Small intestine (tissue), 7 donors: Measurements from ENCODE around the gene RANBP10. TPM values are rescaled to one million over a fixed set of nuclear protein-coding genes. Genes with fewer than 3 reads are reported as not detected.
"Not testable (repeated sequence)": the region's sequence is repeated elsewhere in the genome, so short reads cannot be mapped to it uniquely, and the experiment has no call there.

Source experiments
- DNase-seq, 2 donors: peaks; one replicate each; pipeline versions ENCODE4 v3.0.0 to v3.0.0-alpha.2; 2013
- FAIRE-seq: peaks from 2 replicates; lab custom pipeline; 2012; peaks lifted over from hg19 to GRCh38; lab: Jason Lieb, UNC
- H3K27ac ChIP-seq, 3 donors: one replicate each; pipeline ENCODE4 v1.5.1; 2013; ENCODE audit warnings: low read length in 2 of 3, mild to moderate bottlenecking in 2 of 3, control low read depth in 1 of 3, inconsistent platforms in 1 of 3, low read depth in 1 of 3, moderate library complexity in 1 of 3
- H3K27me3 ChIP-seq, 3 donors: one replicate each; pipeline ENCODE4 v1.6.1; 2013; ENCODE audit warnings: low read length in 3 of 3, inconsistent platforms in 1 of 3; ENCODE audit not compliant: control insufficient read depth in 3 of 3, insufficient read depth in 3 of 3
- H3K36me3 ChIP-seq, 3 donors: one replicate each; pipeline ENCODE4 v1.6.1; 2013; ENCODE audit warnings: low read length in 3 of 3, inconsistent platforms in 1 of 3, low read depth in 1 of 3, mild to moderate bottlenecking in 1 of 3, moderate library complexity in 1 of 3; ENCODE audit not compliant: control insufficient read depth in 3 of 3, insufficient read depth in 2 of 3
- H3K4me1 ChIP-seq, 3 donors: one replicate each; pipeline ENCODE4 v1.6.1; 2013; ENCODE audit warnings: low read length in 2 of 3, inconsistent platforms in 1 of 3, low read depth in 1 of 3, mild to moderate bottlenecking in 1 of 3, moderate library complexity in 1 of 3; ENCODE audit not compliant: control insufficient read depth in 3 of 3, insufficient read depth in 2 of 3
- H3K4me3 ChIP-seq, 3 donors: one replicate each; pipeline ENCODE4 v1.5.1; 2013; ENCODE audit warnings: low read length in 3 of 3, control low read depth in 1 of 3, inconsistent platforms in 1 of 3, low read depth in 1 of 3, mild to moderate bottlenecking in 1 of 3, moderate library complexity in 1 of 3
- H3K9me3 ChIP-seq, 2 donors: one replicate each; pipeline ENCODE4 v1.6.1; 2013; ENCODE audit warnings: low read depth in 1 of 2, low read length in 1 of 2; ENCODE audit not compliant: control insufficient read depth in 2 of 2, insufficient read depth in 1 of 2
- WGBS, 3 donors: extraction: QIAGEN DNeasy Blood & Tissue Kit; methylation state at CpG; one replicate each; pipeline ENCODE4 v1.1.7; 2013; 5-methylcytosine and 5-hydroxymethylcytosine counted together
- polyA plus RNA-seq, 4 donors: library from polyadenylated mRNA; stranded (reverse) in 3 of 4; unstranded in 1 of 4; fragments of 200-250 nt in 3 of 4; fragments of 120-200 nt in 1 of 4; gene quantifications; one replicate each; pipeline versions ENCODE4 v1.2.1 to v1.2.3, GENCODE V29; 2013
- donor health status: healthy with polysubstance abuse.
- donor health status: control.
- donor health status: control.
- donor health status: Bipolar disorder and iron deficiency.
- donor health status: healthy.

RANBP10 gene
- polyA plus RNA-seq, 4 donors: 5.9 to 21.8 (median 10.1) TPM

GRCh38 chr16:67693517-67694285, 112.7 kb downstream of the RANBP10 start:
- DNase-seq, FAIRE-seq, H3K36me3 ChIP-seq, H3K27ac ChIP-seq, H3K9me3 ChIP-seq, H3K4me3 ChIP-seq: not testable (repeated sequence)
- 94 to 97% (median 94%) methylated on average over 8 of the region's 8 CpGs for WGBS, 3 donors
- Histone ChIP-seq H3K4me1 (peaks cover 0 to 13% (median 3%) of the 10 kb centered on the region in 3 donors), H3K27me3 (peaks cover 0 to 24% (median 0%) of the 10 kb centered on the region in 3 donors)

DNA sequence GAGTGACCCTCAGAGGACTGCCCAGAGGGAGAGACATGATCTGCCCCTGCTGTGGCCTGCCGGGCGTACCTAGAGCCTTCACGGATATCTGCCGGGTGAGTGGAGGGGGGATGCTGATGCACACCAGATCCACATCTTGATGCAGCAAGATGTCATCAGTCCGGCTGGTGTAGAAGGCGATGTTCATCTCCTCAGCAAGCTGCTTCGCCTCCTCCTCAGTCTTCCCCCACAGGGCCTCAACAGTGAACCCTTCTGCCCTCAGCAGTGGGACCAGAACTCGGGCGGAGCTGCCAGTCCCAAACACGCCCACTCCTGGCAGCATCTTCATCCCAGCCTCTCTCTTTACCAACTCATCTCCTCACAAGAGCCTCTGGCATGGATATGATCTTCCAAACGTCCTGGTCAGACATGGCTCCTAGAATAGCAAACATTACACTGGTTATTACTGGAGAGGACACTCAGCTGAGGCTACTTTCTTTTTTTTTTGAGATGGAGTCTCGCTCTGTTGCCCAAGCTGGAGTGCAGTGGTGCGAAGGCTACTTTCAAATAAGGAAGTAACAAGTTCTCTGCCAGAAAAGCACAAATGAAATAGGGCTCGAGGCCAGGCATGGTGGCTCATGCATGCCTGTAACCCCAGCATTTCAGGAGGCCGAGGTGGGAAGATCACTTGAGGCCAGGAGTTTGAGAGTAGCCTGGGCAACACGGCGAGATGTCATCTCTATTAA, 120.8 kb downstream of the RANBP10 start:
- DNase-seq (no peak), FAIRE-seq (no peak)
- 87 to 93% (median 89%) methylated on average over 17 of the region's 17 CpGs for WGBS, 3 donors
- no peak overlapping the region for H3K4me3 ChIP-seq
- peaks cover 0 to 32% (median 0%) of the 10 kb centered on the region in 3 donors for H3K27me3 ChIP-seq
- peak overlapping the region in 1 of 3 donors; percentile 47 for H3K27ac ChIP-seq
- H3K36me3 ChIP-seq: peaks cover 0 to 8% (median 3%) of the 10 kb centered on the region in 3 donors
- H3K4me1 ChIP-seq: no peaks in the 10 kb centered on the region
- H3K9me3 ChIP-seq: no peaks in the 10 kb centered on the region

GRCh38 chr16:67683767-67684166, 122.6 kb downstream of the RANBP10 start:
- peaks cover 0 to 28% (median 0%) of the 10 kb centered on the region in 3 donors for H3K27me3 ChIP-seq
- no peak overlapping the region for H3K4me3 ChIP-seq
- H3K27ac ChIP-seq: no peak overlapping the region
- H3K9me3 ChIP-seq: no peaks in the 10 kb centered on the region
- no peaks in the 10 kb centered on the region for H3K4me1 ChIP-seq
- H3K36me3 ChIP-seq: peaks cover 0 to 8% (median 3%) of the 10 kb centered on the region in 3 donors
- 94 to 98% (median 97%) methylated on average over 4 of the region's 4 CpGs for WGBS, 3 donors
- DNase-seq (no peak), FAIRE-seq (no peak)

GRCh38 chr16:67679935-67680897, 126.1 kb downstream of the RANBP10 start:
- no peaks in the 10 kb centered on the region for H3K4me1 ChIP-seq
- no peak overlapping the region for H3K4me3 ChIP-seq
- no peak for DNase-seq
- no peak overlapping the region for H3K27ac ChIP-seq
- H3K36me3 ChIP-seq: peaks cover 0 to 9% (median 3%) of the 10 kb centered on the region in 3 donors
- no peak for FAIRE-seq
- no peaks in the 10 kb centered on the region for H3K9me3 ChIP-seq
- peaks cover 0 to 36% (median 0%) of the 10 kb centered on the region in 3 donors for H3K27me3 ChIP-seq
- WGBS, 3 donors: 91 to 96% (median 93%) methylated on average over 10 of the region's 10 CpGs

- FAIRE-seq (no peak), DNase-seq (no peak)
- Histone ChIP-seq H3K36me3 (peaks cover 0 to 11% (median 3%) of the 10 kb centered on the region in 3 donors), H3K27ac (no peak overlapping the region), H3K9me3 (no peaks in the 10 kb centered on the region), H3K27me3 (peaks cover 0 to 35% (median 0%) of the 10 kb centered on the region in 3 donors), H3K4me3 (no peak overlapping the region), H3K4me1 (no peaks in the 10 kb centered on the region)
- 74 to 84% (median 81%) methylated on average over 12 of the region's 12 CpGs for WGBS, 3 donors
These were observed 127.9 kb downstream of the RANBP10 start for GRCh38 chr16:67678354-67679023.

- WGBS, 3 donors: 92 to 100% (median 99%) methylated on average over 1 of the region's 1 CpG
- no peak for FAIRE-seq
- DNase-seq: no peak
These were observed 128.6 kb downstream of the RANBP10 start for GRCh38 chr16:67677712-67678111.

DNA sequence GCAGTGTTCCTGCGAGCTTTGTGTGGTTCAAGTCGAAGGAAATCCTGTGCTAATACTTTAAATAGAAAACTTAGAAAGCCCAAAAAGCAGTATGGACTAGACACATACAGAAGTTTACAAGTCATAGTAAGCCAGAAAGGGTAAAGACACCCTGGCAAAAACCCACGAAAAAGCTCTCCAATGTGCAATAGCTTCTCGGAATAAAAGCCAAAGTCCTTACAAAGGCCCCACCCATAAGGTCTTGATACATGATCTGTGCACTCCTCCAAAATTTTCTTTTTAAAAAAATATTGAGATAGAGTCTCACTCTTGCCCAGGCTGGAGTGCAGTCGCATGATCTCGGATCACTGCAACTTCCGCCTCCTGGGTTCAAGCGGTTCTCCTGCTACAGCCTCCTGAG, 129.4 kb downstream of the RANBP10 start:
- H3K9me3 ChIP-seq: no peaks in the 10 kb centered on the region
- H3K4me3 ChIP-seq: no peak overlapping the region
- DNase-seq (no peak), FAIRE-seq (no peak)
- H3K4me1 ChIP-seq: peaks cover 0 to 3% (median 0%) of the 10 kb centered on the region in 3 donors
- WGBS, 3 donors: 67 to 76% (median 74%) methylated on average over 8 of the region's 8 CpGs
- H3K27ac ChIP-seq: no peak overlapping the region
- H3K27me3 ChIP-seq: peaks cover 0 to 38% (median 0%) of the 10 kb centered on the region in 3 donors
- H3K36me3 ChIP-seq: peaks cover 0 to 9% (median 3%) of the 10 kb centered on the region in 3 donors

More at GRCh38 chr16:67677712-67678111, 128.6 kb downstream of the RANBP10 start:
- Histone ChIP-seq H3K27me3 (peaks cover 0 to 35% (median 0%) of the 10 kb centered on the region in 3 donors), H3K36me3 (peaks cover 0 to 9% (median 3%) of the 10 kb centered on the region in 3 donors), H3K9me3 (no peaks in the 10 kb centered on the region), H3K27ac (no peak overlapping the region), H3K4me1 (peaks cover 0 to 3% (median 0%) of the 10 kb centered on the region in 3 donors), H3K4me3 (no peak overlapping the region)
